Hepatocyte (in vitro differentiated cells): Measurements from ENCODE around the gene ATP8A1. TPM values are rescaled to one million over a fixed set of nuclear protein-coding genes. Genes with fewer than 3 reads are reported as not detected.

Experiments
- DNase-seq: peaks from one replicate; pipeline ENCODE4 v3.0.0-alpha.2; 2016; ENCODE audit warnings: low spot score
- H2AFZ ChIP-seq: fragments of 200-600 bp; sonication (generic); 2 replicates; pipeline ENCODE4 v1.6.0; 2016; ENCODE audit warnings: antibody characterized with exemption, mild to moderate bottlenecking
- H3K27ac ChIP-seq: fragments of 200-600 bp; sonication (generic); 2 replicates; pipeline ENCODE4 v1.5.1; 2016; ENCODE audit warnings: mild to moderate bottlenecking
- H3K27me3 ChIP-seq: fragments of 200-600 bp; sonication (generic); 2 replicates; pipeline ENCODE4 v1.6.1; 2016
- H3K36me3 ChIP-seq: fragments of 200-600 bp; sonication (generic); replicated peaks from 2 replicates; pipeline ENCODE4 v1.5.1; 2016; ENCODE audit warnings: low read depth; ENCODE audit not compliant: insufficient read depth
- H3K4me1 ChIP-seq: fragments of 200-600 bp; sonication (generic); 2 replicates; pipeline ENCODE4 v1.5.1; 2016; ENCODE audit warnings: mild to moderate bottlenecking, moderate library complexity; ENCODE audit not compliant: insufficient read depth
- H3K4me2 ChIP-seq: fragments of 200-600 bp; sonication (generic); 2 replicates; pipeline ENCODE4 v1.6.0; 2016
- H3K4me3 ChIP-seq: fragments of 200-600 bp; sonication (generic); 2 replicates; pipeline ENCODE4 v1.5.1; 2016; ENCODE audit warnings: mild to moderate bottlenecking
- H3K79me2 ChIP-seq: fragments of 200-600 bp; sonication (generic); 2 replicates; pipeline ENCODE4 v1.6.0; 2017; ENCODE audit warnings: mild to moderate bottlenecking
- H3K9me2 ChIP-seq: fragments of 200-600 bp; sonication (generic); replicated peaks from 2 replicates; pipeline ENCODE4 v1.6.0; 2017; ENCODE audit warnings: mild to moderate bottlenecking; ENCODE audit not compliant: insufficient read depth
- H3K9me3 ChIP-seq: fragments of 200-600 bp; sonication (generic); 2 replicates; pipeline ENCODE4 v1.5.1; 2016; ENCODE audit warnings: low read depth, mild to moderate bottlenecking
- H4K20me1 ChIP-seq: fragments of 200-600 bp; sonication (generic); 2 replicates; pipeline ENCODE4 v1.6.0; 2016; ENCODE audit warnings: mild to moderate bottlenecking; ENCODE audit not compliant: insufficient read depth, poor library complexity, severe bottlenecking
- CTCF ChIP-seq: fragments of 200-600 bp; sonication (generic); IDR thresholded peaks from 2 replicates; pipeline ENCODE4 v1.5.1; 2016; ENCODE audit warnings: antibody characterized with exemption, mild to moderate bottlenecking; ENCODE audit not compliant: poor library complexity
- EZH2 ChIP-seq: fragments of 200-600 bp; sonication (generic); IDR thresholded peaks from 2 replicates; pipeline ENCODE4 v1.6.1; 2016; ENCODE audit warnings: antibody characterized with exemption, mild to moderate bottlenecking, borderline replicate concordance
- EZH2phosphoT487 ChIP-seq: fragments of 200-600 bp; sonication (generic); IDR thresholded peaks from one replicate; pipeline ENCODE4 v1.6.1; 2018; ENCODE audit warnings: antibody characterized with exemption, mild to moderate bottlenecking, low read depth, moderate library complexity; ENCODE audit not compliant: unreplicated experiment, severe bottlenecking
- WGBS: methylation state at CpG from one replicate; pipeline ENCODE4 v1.1.6; 2016; ENCODE audit warnings: low lambda C conversion rate; ENCODE audit errors: missing lambda C conversion rate; 5-methylcytosine and 5-hydroxymethylcytosine counted together
- polyA plus RNA-seq: library from polyadenylated mRNA; unstranded; fragments of >200 nt; fragmentation: Nextera tagmentation; extraction: Ambion mirVana; gene quantifications from 2 replicates; pipeline ENCODE4 v1.2.1, GENCODE V29; 2016
- total RNA-seq: library from RNA; depleted of rRNA; stranded (reverse); fragments of >200 nt; gene quantifications from 2 replicates; pipeline ENCODE4 v1.2.3, GENCODE V29; 2014

Gene ATP8A1
- total RNA-seq, result 42.1 and 52.3 TPM in 2 replicates
- 3.3 and 4.4 TPM in 2 replicates for polyA plus RNA-seq

- Histone ChIP-seq H3K9me3 (no peaks in the 10 kb centered on the region), H3K4me2 (peak within 1 kb of the TSS; percentile 78), H3K4me3 (peak within 1 kb of the TSS; percentile 92), H3K27ac (peak within 1 kb of the TSS; percentile 95), H2AFZ (peak within 1 kb of the TSS; percentile 98), H3K27me3 (no peaks in the 10 kb centered on the region), H3K79me2 (peaks cover 12% of the 10 kb centered on the region), H3K4me1 (peaks cover 14% of the 10 kb centered on the region), H3K9me2 (no peaks in the 10 kb centered on the region), H3K36me3 (no peaks in the 10 kb centered on the region), H4K20me1 (no peaks in the 10 kb centered on the region)
- peak; percentile 97 for DNase-seq
- WGBS, result 1% methylated on average over 56 of the region's 74 CpGs
- TF ChIP-seq EZH2 (no peak), CTCF (no peak), EZH2phosphoT487 (no peak)
Observed at GRCh38 chr4:42656944-42657792, at the start of gene ATP8A1. ATP8A1 (minus strand) TSS chr4:42657105; CDS start chr4:42656873, 232 bp downstream.

- Histone ChIP-seq H3K27me3 (no peaks in the 10 kb centered on the region), H3K4me2 (no peak overlapping the region), H3K36me3 (no peaks in the 10 kb centered on the region), H3K27ac (no peak overlapping the region), H4K20me1 (no peaks in the 10 kb centered on the region), H3K4me3 (no peak overlapping the region), H2AFZ (no peak overlapping the region), H3K4me1 (peaks cover 4% of the 10 kb centered on the region), H3K9me3 (no peaks in the 10 kb centered on the region), H3K79me2 (no peaks in the 10 kb centered on the region), H3K9me2 (no peaks in the 10 kb centered on the region)
- DNase-seq, result no peak
- no peak for TF ChIP-seq CTCF
- TF ChIP-seq EZH2, result no peak
- TF ChIP-seq EZH2phosphoT487, result no peak
- 80% methylated on average over 4 of the region's 4 CpGs for WGBS
Observed at GRCh38 chr4:42706086-42706485, 49.2 kb upstream of the ATP8A1 start.

- no peak overlapping the region for H3K4me2 ChIP-seq
- H2AFZ ChIP-seq, result no peak overlapping the region
- H3K4me3 ChIP-seq, result no peak overlapping the region
- TF ChIP-seq CTCF (no peak), EZH2 (no peak), EZH2phosphoT487 (no peak)
- no peaks in the 10 kb centered on the region for H3K9me3 ChIP-seq
- no peaks in the 10 kb centered on the region for H3K9me2 ChIP-seq
- DNase-seq, result no peak
- no peaks in the 10 kb centered on the region for H3K27me3 ChIP-seq
- no peaks in the 10 kb centered on the region for H4K20me1 ChIP-seq
- H3K36me3 ChIP-seq, result no peaks in the 10 kb centered on the region
- H3K79me2 ChIP-seq, result no peaks in the 10 kb centered on the region
- no peak overlapping the region for H3K27ac ChIP-seq
- 80% methylated on average over 5 of the region's 5 CpGs for WGBS
- no peaks in the 10 kb centered on the region for H3K4me1 ChIP-seq
Observed at GRCh38 chr4:42703813-42704212, 46.9 kb upstream of the ATP8A1 start.
